ENCODE results near the gene NPR2. TPM values are rescaled to one million over a fixed set of nuclear protein-coding genes. Genes with fewer than 3 reads are reported as not detected.
A peak's percentile ranks its signal among the peaks of the same experiment; 100 is the strongest.

Gene NPR2
- total and polyA plus RNA-seq, 2 of the 13 experiments (the other 11 are each of a cell fraction or from before 2014, with no cell fraction given): 7.4 to 9.4 TPM

- TF ChIP-seq ZNF280D (CRISPR knock-in tag; IDR thresholded peaks at IDR 0.05): no peak
- no peak for TF ChIP-seq GFI1 (CRISPR knock-in tag; IDR thresholded peaks at IDR 0.05; ENCODE audit: borderline replicate concordance)
- TF ChIP-seq SPEN (CRISPR knock-in tag; IDR thresholded peaks at IDR 0.05; ENCODE audit: low read depth): peak; percentile 52; the same call in 1 of the 2 replicates
- no peak for TF ChIP-seq MAFG (CRISPR knock-in tag; IDR thresholded peaks at IDR 0.05)
- TF ChIP-seq SMC3 (IDR thresholded peaks at IDR 0.05; ENCODE audit: low read length): no peak
- peak; percentile 48; the same call in 1 of the 2 replicates for TF ChIP-seq CBFB (CRISPR knock-in tag; IDR thresholded peaks at IDR 0.05)
- TF ChIP-seq ZNF670 (CRISPR knock-in tag; IDR thresholded peaks at IDR 0.05; ENCODE audit: borderline replicate concordance): no peak
- peak; percentile 19; the same call in 1 of the 2 replicates for TF ChIP-seq ZBTB33 (CRISPR knock-in tag; IDR thresholded peaks at IDR 0.05)
- no peak for TF ChIP-seq FOXA1 (IDR thresholded peaks at IDR 0.05)
- TF ChIP-seq FOXA1 (CRISPR knock-in tag; IDR thresholded peaks at IDR 0.05): peak; percentile 81
- TF ChIP-seq ZNF280B (CRISPR knock-in tag; IDR thresholded peaks at IDR 0.05; ENCODE audit: borderline replicate concordance): peak; percentile 74; the same call in 1 of the 2 replicates
- TF ChIP-seq NFYC (CRISPR knock-in tag; IDR thresholded peaks at IDR 0.05): no peak
- no peak for TF ChIP-seq PBX3 (CRISPR knock-in tag; IDR thresholded peaks at IDR 0.05; ENCODE audit: borderline replicate concordance)
- 0 out of 2 replicates have a peak, but pooled peaks have one; percentile 45 for TF ChIP-seq FOXP4 (CRISPR knock-in tag; IDR thresholded peaks at IDR 0.05)
- peak; percentile 90 for TF ChIP-seq SAP130 (CRISPR knock-in tag; IDR thresholded peaks at IDR 0.05; ENCODE audit: low read depth)
- peak; percentile 83 for TF ChIP-seq TARDBP (CRISPR knock-in tag; IDR thresholded peaks at IDR 0.05)
- no peak for TF ChIP-seq ZMYM2 (CRISPR knock-in tag; IDR thresholded peaks at IDR 0.05)
- TF ChIP-seq CREM (IDR thresholded peaks at IDR 0.05): peak; percentile 58; the same call in 1 of the 2 replicates
- TF ChIP-seq CREM (CRISPR knock-in tag; IDR thresholded peaks at IDR 0.05): no peak
Observed at GRCh38 chr9:35812025-35812602, 20.7 kb downstream of the NPR2 start, which contains the start of gene SPAG8 (continued).
